HG02588 (cell line): ENCODE results near the gene SURF4.

Experiments
- ATAC-seq: cut with Tn5 transposase; IDR thresholded peaks from one replicate; pipeline ENCODE4 v1.9.1; 2021; ENCODE audit warnings: mild to moderate bottlenecking, moderate library complexity; ENCODE audit not compliant: unreplicated experiment

Gene SURF4

GRCh38 chr9:133375116-133375723 is 640 bp downstream of the SURF4 start:
- ATAC-seq = no peak

DNA sequence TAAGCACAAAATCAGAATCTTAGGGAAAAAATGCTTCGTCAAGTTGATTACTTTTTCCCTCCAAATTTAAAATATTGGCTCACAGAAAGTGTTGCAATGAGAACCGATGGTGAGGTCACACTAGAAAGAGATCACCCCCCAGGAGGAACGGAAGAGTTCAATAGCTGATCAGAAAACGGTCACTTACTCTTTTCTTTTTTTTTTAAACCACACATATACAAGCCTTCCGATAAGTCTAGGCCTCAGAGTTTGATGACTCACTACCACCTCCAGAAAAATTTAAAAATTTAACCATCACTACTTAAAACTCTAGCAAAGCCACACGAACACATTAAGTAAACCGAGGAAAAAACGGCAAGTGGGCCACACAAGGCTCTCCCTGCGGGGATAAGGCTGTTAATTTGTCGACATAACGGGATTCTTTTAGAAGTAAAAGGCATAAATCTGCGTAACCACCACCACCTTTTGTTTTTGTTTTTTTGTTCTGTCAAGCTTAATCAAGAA is 1.2 kb downstream of the SURF4 start:
- ATAC-seq = no peak

DNA sequence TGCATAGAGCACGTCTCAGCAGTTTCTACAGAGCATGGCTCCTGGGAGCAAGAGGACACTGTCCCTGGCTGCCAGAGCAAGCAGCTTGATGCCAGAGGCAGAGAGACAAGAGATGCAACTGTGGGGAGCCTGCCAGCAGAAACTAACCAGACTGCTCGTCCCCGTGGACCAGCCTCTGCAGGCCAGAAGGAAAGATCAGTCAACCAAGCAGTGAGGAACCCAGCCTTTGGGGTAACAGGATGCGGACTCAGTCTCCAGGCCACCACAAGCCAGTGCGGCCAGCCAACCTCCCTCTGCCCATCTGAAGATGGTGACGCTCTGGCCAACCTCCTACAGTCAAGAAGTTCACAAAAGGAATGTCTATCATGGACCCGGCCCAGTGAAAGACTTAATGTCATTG is 3.7 kb downstream of the SURF4 start:
- no peak for ATAC-seq

GRCh38 chr9:133371261-133371711 is 4.6 kb downstream of the SURF4 start:
- no peak for ATAC-seq

- ATAC-seq = no peak
These were observed 5.2 kb downstream of the SURF4 start for GRCh38 chr9:133370685-133371084.

GRCh38 chr9:133369933-133370332 is 5.9 kb downstream of the SURF4 start:
- no peak for ATAC-seq

GRCh38 chr9:133369422-133369821 is 6.4 kb downstream of the SURF4 start:
- ATAC-seq = no peak

GRCh38 chr9:133368249-133368881 is 7.5 kb downstream of the SURF4 start:
- ATAC-seq = no peak

DNA sequence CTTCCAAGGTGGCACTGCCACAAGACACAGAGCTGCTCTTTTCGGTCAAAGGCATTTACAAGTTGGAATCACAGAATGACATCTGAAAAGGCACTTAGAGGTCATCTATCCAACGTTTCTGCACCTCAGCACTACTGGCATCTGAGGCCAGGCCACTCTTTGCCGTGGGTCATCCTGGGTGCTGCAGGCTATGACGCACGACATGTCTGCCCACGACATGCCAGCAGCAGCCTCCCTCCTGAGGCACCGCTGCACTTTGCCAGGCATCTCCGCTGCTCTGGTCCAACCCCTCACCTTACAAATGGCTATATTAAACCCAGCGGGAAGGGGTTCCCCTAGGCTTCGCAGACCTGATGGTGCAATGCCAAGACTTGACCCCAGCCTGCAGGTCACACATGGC is 8.1 kb downstream of the SURF4 start:
- no peak for ATAC-seq

GRCh38 chr9:133367221-133367620 is 8.6 kb downstream of the SURF4 start:
- no peak for ATAC-seq

GRCh38 chr9:133366435-133366834 is 9.4 kb downstream of the SURF4 start:
- no peak for ATAC-seq

DNA sequence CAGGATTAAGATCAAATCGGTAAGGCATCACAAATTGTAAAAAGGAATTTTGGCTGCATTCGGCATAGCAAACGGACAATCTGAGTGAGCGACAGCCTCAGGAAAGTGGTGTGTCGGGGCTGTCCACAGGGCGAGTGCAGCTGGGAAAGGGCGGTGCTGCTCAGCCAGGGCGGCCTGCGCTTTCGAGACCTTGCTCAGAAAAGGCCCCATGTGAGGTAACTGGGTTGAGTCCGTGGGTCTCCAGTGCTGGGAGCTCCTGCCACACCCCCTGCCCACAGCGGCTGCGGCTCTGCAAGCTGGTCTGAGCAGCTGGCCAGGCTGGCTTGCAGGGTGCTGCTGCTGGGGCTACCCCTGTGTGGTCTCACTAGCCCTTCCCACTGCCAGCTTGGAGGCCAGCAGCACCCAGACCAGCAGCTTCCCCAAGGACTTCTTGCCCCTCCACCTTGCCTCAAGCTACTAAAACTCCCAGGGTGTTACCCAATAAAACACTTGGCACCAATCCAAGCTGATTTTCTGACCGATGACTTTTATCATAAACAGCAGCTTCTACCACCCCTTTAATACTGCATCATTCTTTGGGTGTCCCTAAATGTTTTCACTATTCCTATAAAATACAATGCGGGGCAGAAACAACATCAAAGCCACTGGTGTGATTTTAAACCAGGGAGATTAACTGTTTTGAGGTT is 13.4 kb downstream of the SURF4 start:
- ATAC-seq = no peak

GRCh38 chr9:133361507-133362092 is 14.3 kb downstream of the SURF4 start:
- ATAC-seq = no peak

GRCh38 chr9:133360400-133361393 is 15.2 kb downstream of the SURF4 start:
- no peak for ATAC-seq

- no peak for ATAC-seq
These were observed 16.3 kb downstream of the SURF4 start for GRCh38 chr9:133359399-133360175.

- no peak for ATAC-seq
These were observed 18.2 kb downstream of the SURF4 start for GRCh38 chr9:133357656-133358055.

GRCh38 chr9:133356391-133357091 is 19.3 kb downstream of the SURF4 start, which contains the start of the genes SURF1 and SURF2:
SURF1 (minus strand) TSS chr9:133356487; CDS start chr9:133356453, 34 bp downstream.
SURF2 (plus strand) TSS chr9:133356550; CDS start chr9:133356593, 43 bp downstream.
- peak; percentile 67 for ATAC-seq

- ATAC-seq = peak; percentile 21
These were observed 19.9 kb downstream of the SURF4 start for GRCh38 chr9:133355881-133356357.

- no peak for ATAC-seq
These were observed 21.1 kb downstream of the SURF4 start for GRCh38 chr9:133354766-133355165.
